SK-N-SH (cell line): Measurements from ENCODE around the gene MYMK. TPM values are rescaled to one million over a fixed set of nuclear protein-coding genes. Genes with fewer than 3 reads are reported as not detected.

ENCODE experiments used
- CTCF ChIA-PET: fragments of 300-600, 350-600 bp; formaldehyde crosslinking; extraction: SDS; loops from one replicate; lab custom pipeline; 2021; lab: Yijun Ruan, JAX
- POLR2A ChIA-PET: fragments of 350-600 bp; sonication (Branson Sonifier 250); formaldehyde crosslinking; extraction: SDS; loops from one replicate; lab custom pipeline; 2020; ENCODE audit warnings: antibody characterized with exemption, inconsistent platforms; lab: Yijun Ruan, JAX
- DNase-seq: peaks from one replicate; pipeline ENCODE4 v3.0.0; 2012
- H2AFZ ChIP-seq: fragments of 200-600 bp; sonication (generic); 2 replicates; pipeline ENCODE4 v1.8.1; 2016; ENCODE audit warnings: antibody characterized with exemption, mild to moderate bottlenecking, low read depth
- H3F3A ChIP-seq: fragments of 200-600 bp; sonication (generic); replicated peaks from 2 replicates; pipeline ENCODE3; 2016; ENCODE audit warnings: antibody characterized with exemption, mild to moderate bottlenecking; ENCODE audit not compliant: insufficient read depth
- H3K27ac ChIP-seq, 2 experiments: fragments of 200-500 bp in 1 of 2; fragments of 200-600 bp in 1 of 2; sonication (Bioruptor generic) in 1 of 2; sonication (generic), shearing (Covaris generic) in 1 of 2; 2 replicates each; pipeline versions ENCODE4 v1.5.1 to v1.6.1; 2014 to 2016; ENCODE audit warnings: low read depth in 2 of 2, inconsistent platforms in 1 of 2, low read length in 1 of 2, mild to moderate bottlenecking in 1 of 2, mixed read lengths in 1 of 2
- H3K27me3 ChIP-seq: fragments of 200-600 bp; sonication (generic), shearing (Covaris generic); 2 replicates; pipeline ENCODE4 v1.6.1; 2016; ENCODE audit warnings: mixed run types; ENCODE audit not compliant: insufficient read depth
- H3K36me3 ChIP-seq, 2 experiments: fragments of 200-500 bp in 1 of 2; fragments of 200-600 bp in 1 of 2; sonication (Bioruptor generic) in 1 of 2; sonication (generic) in 1 of 2; replicated peaks in 1 of 2; 2 replicates each; pipeline versions ENCODE3 to v1.5.1; 2014 to 2016; ENCODE audit warnings: low read length in 1 of 2, mild to moderate bottlenecking in 1 of 2; ENCODE audit not compliant: insufficient read depth in 2 of 2, control insufficient read depth in 1 of 2
- H3K4me1 ChIP-seq, 2 experiments: fragments of 200-500 bp in 1 of 2; fragments of 200-600 bp in 1 of 2; sonication (Bioruptor generic) in 1 of 2; sonication (generic), shearing (Covaris generic) in 1 of 2; 2 replicates each; pipeline versions ENCODE4 v1.5.1 to v1.6.1; 2014 to 2016; ENCODE audit warnings: low read depth in 1 of 2, low read length in 1 of 2, mixed run types in 1 of 2; ENCODE audit not compliant: insufficient read depth in 2 of 2, control insufficient read depth in 1 of 2
- H3K4me2 ChIP-seq: fragments of 200-600 bp; sonication (generic), shearing (Covaris generic); 2 replicates; pipeline ENCODE4 v1.6.1; 2017; ENCODE audit warnings: mixed run types
- H3K4me3 ChIP-seq, 2 experiments: fragments of 200-500 bp in 1 of 2; fragments of 200-600 bp in 1 of 2; sonication (Bioruptor generic) in 1 of 2; sonication (generic), shearing (Covaris generic) in 1 of 2; 2 replicates each; pipeline versions ENCODE4 v1.5.1 to v1.8.1; 2014 to 2016; ENCODE audit warnings: low read depth in 2 of 2, inconsistent platforms in 1 of 2, low read length in 1 of 2, mild to moderate bottlenecking in 1 of 2, mixed read lengths in 1 of 2, moderate library complexity in 1 of 2
- H3K79me2 ChIP-seq: fragments of 200-600 bp; sonication (generic); 2 replicates; pipeline ENCODE4 v1.8.1; 2017; ENCODE audit warnings: mild to moderate bottlenecking; ENCODE audit not compliant: insufficient read depth
- H3K9ac ChIP-seq: fragments of 200-600 bp; sonication (generic); 2 replicates; pipeline ENCODE4 v1.6.1; 2017; ENCODE audit warnings: mixed run types
- H3K9me2 ChIP-seq: fragments of 200-600 bp; sonication (generic); 2 replicates; pipeline ENCODE4 v1.6.1; 2017; ENCODE audit warnings: mixed run types
- H3K9me3 ChIP-seq: fragments of 200-600 bp; sonication (generic); 2 replicates; pipeline ENCODE4 v1.6.1; 2017; ENCODE audit warnings: mixed run types, mild to moderate bottlenecking, moderate library complexity
- H4K20me1 ChIP-seq: fragments of 200-600 bp; sonication (generic); 2 replicates; pipeline ENCODE4 v1.6.1; 2017; ENCODE audit warnings: mild to moderate bottlenecking, mixed run types; ENCODE audit not compliant: insufficient read depth
- CHD2 ChIP-seq: fragments of 150-350 bp; IDR thresholded peaks from 2 replicates; pipeline ENCODE4 v1.6.1; 2018; ENCODE audit warnings: low read length; ENCODE audit not compliant: partially characterized antibody
- ELF1 ChIP-seq: IDR thresholded peaks from 2 replicates; pipeline ENCODE4 v1.4.0; 2012
- EP300 ChIP-seq, 2 experiments: IDR thresholded peaks; 2 replicates each; pipeline versions ENCODE4 v1.4.0 to v1.6.1; 2012; ENCODE audit warnings: borderline replicate concordance in 1 of 2, low read depth in 1 of 2, low read length in 1 of 2
- EZH2phosphoT487 ChIP-seq: fragments of 200-600 bp; sonication (generic); IDR thresholded peaks from 2 replicates; pipeline ENCODE4 v1.6.1; 2017; ENCODE audit warnings: low read depth, mixed run types, mild to moderate bottlenecking, antibody characterized with exemption, moderate library complexity, borderline replicate concordance
- FOSL2 ChIP-seq: IDR thresholded peaks from 2 replicates; pipeline ENCODE4 v1.4.0; 2012; ENCODE audit warnings: low read depth, mild to moderate bottlenecking, moderate library complexity, borderline replicate concordance
- GATA2 ChIP-seq: sonication (generic); formaldehyde crosslinking; IDR thresholded peaks from 2 replicates; pipeline ENCODE4 v1.5.0; 2020; ENCODE audit warnings: mild to moderate bottlenecking, missing genetic modification reagents
- MXI1 ChIP-seq: IDR thresholded peaks from 2 replicates; pipeline ENCODE4 v1.6.1; 2012; ENCODE audit warnings: mild to moderate bottlenecking, low read depth, low read length, improper control_type of control experiment
- NFIC ChIP-seq: IDR thresholded peaks from 2 replicates; pipeline ENCODE4 v1.4.0; 2012; ENCODE audit warnings: borderline replicate concordance
- NRF1 ChIP-seq: IDR thresholded peaks from 2 replicates; pipeline ENCODE4 v1.6.1; 2012; ENCODE audit warnings: low read depth, mild to moderate bottlenecking, low read length
- RCOR1 ChIP-seq: fragments of 150-350 bp; IDR thresholded peaks from 2 replicates; pipeline ENCODE4 v1.6.1; 2017; ENCODE audit warnings: antibody characterized with exemption, low read length
- RFX5 ChIP-seq: IDR thresholded peaks from 2 replicates; pipeline ENCODE4 v1.6.1; 2012; ENCODE audit warnings: mild to moderate bottlenecking, improper control_type of control experiment, low read length
- SIN3A ChIP-seq: IDR thresholded peaks from 2 replicates; pipeline ENCODE4 v1.6.1; 2012; ENCODE audit warnings: low read depth, mild to moderate bottlenecking, low read length, moderate library complexity, borderline replicate concordance
- TEAD4 ChIP-seq: IDR thresholded peaks from 2 replicates; pipeline ENCODE4 v1.4.0; 2012; ENCODE audit warnings: mild to moderate bottlenecking, borderline replicate concordance; ENCODE audit not compliant: insufficient read depth
- WGBS: methylation state at CpG from one replicate; pipeline ENCODE4 v1.1.6; 2017; ENCODE audit warnings: low lambda C conversion rate; 5-methylcytosine and 5-hydroxymethylcytosine counted together
- polyA plus RNA-seq, 3 experiments: library from polyadenylated mRNA; depleted of rRNA; stranded (reverse); fragments of >200 nt; gene quantifications; 2 replicates each; pipeline ENCODE4 v1.2.3, GENCODE V29; 2012
- TF ChIP-seq, protein P1 (sequence below): IDR thresholded peaks from 2 replicates; pipeline ENCODE4 v1.4.0; 2012; ENCODE audit warnings: low read depth, borderline replicate concordance
- TF ChIP-seq, protein P2 (sequence below): IDR thresholded peaks from 2 replicates; pipeline ENCODE4 v1.6.1; 2012; ENCODE audit warnings: mild to moderate bottlenecking, low read depth, low read length, moderate library complexity
- TF ChIP-seq, protein P3 (sequence below): fragments of 200-600 bp; sonication (generic); IDR thresholded peaks from 2 replicates; pipeline ENCODE4 v1.6.1; 2017; ENCODE audit warnings: antibody characterized with exemption, mild to moderate bottlenecking, moderate library complexity
- TF ChIP-seq, protein P4 (sequence below): IDR thresholded peaks from 2 replicates; pipeline ENCODE4 v1.4.0; 2012; ENCODE audit warnings: low read depth
- TF ChIP-seq, protein P5 (sequence below): IDR thresholded peaks from 2 replicates; pipeline ENCODE4 v1.4.0; 2012; ENCODE audit warnings: low read depth, borderline replicate concordance

Gene MYMK
- polyA plus RNA-seq, 1 of the 3 experiments (the other 2 are of a cell fraction): not detected

DNA sequence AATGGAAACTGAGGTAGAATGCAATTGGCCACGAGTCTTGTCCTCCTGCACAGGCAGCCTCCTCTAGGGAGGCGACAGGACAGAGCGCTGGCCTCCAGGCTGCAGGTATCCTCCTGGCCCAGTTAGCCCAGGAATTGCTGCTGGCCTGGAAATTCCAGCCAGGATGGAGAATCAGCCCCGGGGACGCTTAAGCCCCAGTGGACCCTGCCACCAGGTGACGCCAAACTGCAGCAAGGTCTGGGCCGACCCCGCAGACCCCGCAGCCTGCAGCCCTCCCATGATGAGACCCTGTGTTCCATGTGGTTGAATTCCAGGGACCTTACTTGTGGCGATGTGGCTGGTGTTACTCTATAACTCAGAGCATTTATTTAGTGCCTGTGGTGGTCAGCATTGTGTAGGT, 57.7 kb downstream of the MYMK start:
- H2AFZ ChIP-seq: no peak overlapping the region
- ChIA-PET POLR2A (interaction anchor here (1.4 to 1.5 kb wide), 2 partner anchors 8 to 12 kb away, joined by 4 to 6 read pairs; partner anchors contain the start of gene SLC2A6), CTCF (no interaction called here)

More for the DNA sequence above, 57.7 kb downstream of the MYMK start:
- Histone ChIP-seq H3K4me3 (no peak overlapping the region), H3K9ac (no peak overlapping the region), H3K79me2 (no peaks in the 10 kb centered on the region), H4K20me1 (no peaks in the 10 kb centered on the region), H3K9me3 (no peaks in the 10 kb centered on the region), H3K4me1 (peaks cover 0 to under 1% of the 10 kb centered on the region in 2 experiments; a peak in 1 of 4 replicates)
- DNase-seq: no peak
- TF ChIP-seq, protein P1, sequence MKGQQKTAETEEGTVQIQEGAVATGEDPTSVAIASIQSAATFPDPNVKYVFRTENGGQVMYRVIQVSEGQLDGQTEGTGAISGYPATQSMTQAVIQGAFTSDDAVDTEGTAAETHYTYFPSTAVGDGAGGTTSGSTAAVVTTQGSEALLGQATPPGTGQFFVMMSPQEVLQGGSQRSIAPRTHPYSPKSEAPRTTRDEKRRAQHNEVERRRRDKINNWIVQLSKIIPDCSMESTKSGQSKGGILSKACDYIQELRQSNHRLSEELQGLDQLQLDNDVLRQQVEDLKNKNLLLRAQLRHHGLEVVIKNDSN: no peak
- TF ChIP-seq NFIC: no peak
- TF ChIP-seq GATA2 (CRISPR knock-in tag): no peak
- TF ChIP-seq FOSL2: no peak
- no peak for TF ChIP-seq NRF1
- TF ChIP-seq RFX5: no peak
- TF ChIP-seq, protein P2, sequence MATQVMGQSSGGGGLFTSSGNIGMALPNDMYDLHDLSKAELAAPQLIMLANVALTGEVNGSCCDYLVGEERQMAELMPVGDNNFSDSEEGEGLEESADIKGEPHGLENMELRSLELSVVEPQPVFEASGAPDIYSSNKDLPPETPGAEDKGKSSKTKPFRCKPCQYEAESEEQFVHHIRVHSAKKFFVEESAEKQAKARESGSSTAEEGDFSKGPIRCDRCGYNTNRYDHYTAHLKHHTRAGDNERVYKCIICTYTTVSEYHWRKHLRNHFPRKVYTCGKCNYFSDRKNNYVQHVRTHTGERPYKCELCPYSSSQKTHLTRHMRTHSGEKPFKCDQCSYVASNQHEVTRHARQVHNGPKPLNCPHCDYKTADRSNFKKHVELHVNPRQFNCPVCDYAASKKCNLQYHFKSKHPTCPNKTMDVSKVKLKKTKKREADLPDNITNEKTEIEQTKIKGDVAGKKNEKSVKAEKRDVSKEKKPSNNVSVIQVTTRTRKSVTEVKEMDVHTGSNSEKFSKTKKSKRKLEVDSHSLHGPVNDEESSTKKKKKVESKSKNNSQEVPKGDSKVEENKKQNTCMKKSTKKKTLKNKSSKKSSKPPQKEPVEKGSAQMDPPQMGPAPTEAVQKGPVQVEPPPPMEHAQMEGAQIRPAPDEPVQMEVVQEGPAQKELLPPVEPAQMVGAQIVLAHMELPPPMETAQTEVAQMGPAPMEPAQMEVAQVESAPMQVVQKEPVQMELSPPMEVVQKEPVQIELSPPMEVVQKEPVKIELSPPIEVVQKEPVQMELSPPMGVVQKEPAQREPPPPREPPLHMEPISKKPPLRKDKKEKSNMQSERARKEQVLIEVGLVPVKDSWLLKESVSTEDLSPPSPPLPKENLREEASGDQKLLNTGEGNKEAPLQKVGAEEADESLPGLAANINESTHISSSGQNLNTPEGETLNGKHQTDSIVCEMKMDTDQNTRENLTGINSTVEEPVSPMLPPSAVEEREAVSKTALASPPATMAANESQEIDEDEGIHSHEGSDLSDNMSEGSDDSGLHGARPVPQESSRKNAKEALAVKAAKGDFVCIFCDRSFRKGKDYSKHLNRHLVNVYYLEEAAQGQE: no peak
- TF ChIP-seq EZH2phosphoT487: no peak
- TF ChIP-seq, protein P3, sequence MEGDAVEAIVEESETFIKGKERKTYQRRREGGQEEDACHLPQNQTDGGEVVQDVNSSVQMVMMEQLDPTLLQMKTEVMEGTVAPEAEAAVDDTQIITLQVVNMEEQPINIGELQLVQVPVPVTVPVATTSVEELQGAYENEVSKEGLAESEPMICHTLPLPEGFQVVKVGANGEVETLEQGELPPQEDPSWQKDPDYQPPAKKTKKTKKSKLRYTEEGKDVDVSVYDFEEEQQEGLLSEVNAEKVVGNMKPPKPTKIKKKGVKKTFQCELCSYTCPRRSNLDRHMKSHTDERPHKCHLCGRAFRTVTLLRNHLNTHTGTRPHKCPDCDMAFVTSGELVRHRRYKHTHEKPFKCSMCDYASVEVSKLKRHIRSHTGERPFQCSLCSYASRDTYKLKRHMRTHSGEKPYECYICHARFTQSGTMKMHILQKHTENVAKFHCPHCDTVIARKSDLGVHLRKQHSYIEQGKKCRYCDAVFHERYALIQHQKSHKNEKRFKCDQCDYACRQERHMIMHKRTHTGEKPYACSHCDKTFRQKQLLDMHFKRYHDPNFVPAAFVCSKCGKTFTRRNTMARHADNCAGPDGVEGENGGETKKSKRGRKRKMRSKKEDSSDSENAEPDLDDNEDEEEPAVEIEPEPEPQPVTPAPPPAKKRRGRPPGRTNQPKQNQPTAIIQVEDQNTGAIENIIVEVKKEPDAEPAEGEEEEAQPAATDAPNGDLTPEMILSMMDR: no peak
- no peak for TF ChIP-seq SIN3A
- no peak for TF ChIP-seq CHD2
- TF ChIP-seq, protein P4, sequence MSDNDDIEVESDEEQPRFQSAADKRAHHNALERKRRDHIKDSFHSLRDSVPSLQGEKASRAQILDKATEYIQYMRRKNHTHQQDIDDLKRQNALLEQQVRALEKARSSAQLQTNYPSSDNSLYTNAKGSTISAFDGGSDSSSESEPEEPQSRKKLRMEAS: no peak
- TF ChIP-seq, protein P5, sequence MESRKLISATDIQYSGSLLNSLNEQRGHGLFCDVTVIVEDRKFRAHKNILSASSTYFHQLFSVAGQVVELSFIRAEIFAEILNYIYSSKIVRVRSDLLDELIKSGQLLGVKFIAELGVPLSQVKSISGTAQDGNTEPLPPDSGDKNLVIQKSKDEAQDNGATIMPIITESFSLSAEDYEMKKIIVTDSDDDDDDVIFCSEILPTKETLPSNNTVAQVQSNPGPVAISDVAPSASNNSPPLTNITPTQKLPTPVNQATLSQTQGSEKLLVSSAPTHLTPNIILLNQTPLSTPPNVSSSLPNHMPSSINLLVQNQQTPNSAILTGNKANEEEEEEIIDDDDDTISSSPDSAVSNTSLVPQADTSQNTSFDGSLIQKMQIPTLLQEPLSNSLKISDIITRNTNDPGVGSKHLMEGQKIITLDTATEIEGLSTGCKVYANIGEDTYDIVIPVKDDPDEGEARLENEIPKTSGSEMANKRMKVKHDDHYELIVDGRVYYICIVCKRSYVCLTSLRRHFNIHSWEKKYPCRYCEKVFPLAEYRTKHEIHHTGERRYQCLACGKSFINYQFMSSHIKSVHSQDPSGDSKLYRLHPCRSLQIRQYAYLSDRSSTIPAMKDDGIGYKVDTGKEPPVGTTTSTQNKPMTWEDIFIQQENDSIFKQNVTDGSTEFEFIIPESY: no peak
- TF ChIP-seq ELF1: no peak
- no peak for TF ChIP-seq TEAD4
- TF ChIP-seq MXI1: no peak
- no peak for TF ChIP-seq EP300 (IDR thresholded peaks at IDR 0.05; ENCODE audit: borderline replicate concordance in 1 of 2, low read depth in 1 of 2, low read length in 1 of 2)
- no peak for TF ChIP-seq RCOR1
- TF ChIP-seq, all 33 proteins: peak for 0
- H3K9me2 ChIP-seq: no peaks in the 10 kb centered on the region
- no peak overlapping the region for H3K4me2 ChIP-seq
- H3K36me3 ChIP-seq: peaks cover 0 to 17% of the 10 kb centered on the region in 2 experiments
- 94% methylated on average over 6 of the region's 10 CpGs for WGBS
- peaks cover 10% of the 10 kb centered on the region for H3F3A ChIP-seq
- H3K27ac ChIP-seq: no peak overlapping the region
- no peaks in the 10 kb centered on the region for H3K27me3 ChIP-seq
